Testis (tissue), 3 donors: ENCODE data around the gene ITM2C. TPM values are rescaled to one million over a fixed set of nuclear protein-coding genes. Genes with fewer than 3 reads are reported as not detected.

ENCODE experiments used
- DNase-seq: peaks from one replicate; pipeline ENCODE4 v3.0.0-alpha.2; 2019
- H3K27ac ChIP-seq, 2 donors: fragments of 200-600 bp; sonication (generic); one replicate each; pipeline ENCODE4 v1.5.1; 2019
- H3K27me3 ChIP-seq: fragments of 200-600 bp; sonication (generic); one replicate; pipeline ENCODE4 v1.5.1; 2019
- H3K36me3 ChIP-seq: fragments of 200-600 bp; sonication (generic); one replicate; pipeline ENCODE4 v1.5.1; 2017; ENCODE audit warnings: low read depth; ENCODE audit errors: missing control alignments
- H3K4me1 ChIP-seq: fragments of 200-600 bp; sonication (generic); one replicate; pipeline ENCODE4 v1.5.1; 2019
- H3K4me3 ChIP-seq, 2 donors: fragments of 200-600 bp; sonication (generic); one replicate each; pipeline ENCODE4 v1.5.1; 2017 to 2019
- H3K9me3 ChIP-seq: fragments of 200-600 bp; sonication (generic); one replicate; pipeline ENCODE4 v1.5.1; 2017
- CTCF ChIP-seq, 3 experiments: fragments of 450-650 bp in 2 of 3; fragments of 200-600 bp in 1 of 3; sonication (generic) in 1 of 3; IDR thresholded peaks; one replicate each; pipeline ENCODE4 v1.5.1; 2016 to 2019; ENCODE audit warnings: antibody characterized with exemption in 3 of 3, mild to moderate bottlenecking in 2 of 3, moderate library complexity in 1 of 3
- POLR2A ChIP-seq: fragments of 450-650 bp; IDR thresholded peaks from one replicate; pipeline ENCODE4 v1.6.1; 2017; ENCODE audit warnings: antibody characterized with exemption, mild to moderate bottlenecking, moderate library complexity
- WGBS, 2 donors: methylation state at CpG; one replicate each; pipeline ENCODE4 v1.1.5; 2018; 5-methylcytosine and 5-hydroxymethylcytosine counted together
- intact Hi-C: fragments of 100-400 bp; cut with DNase I; formaldehyde crosslinking; loops from one replicate; pipeline ENCODE4 v1.15.1; 2023; ENCODE audit warnings: low total_unique reads
- polyA plus RNA-seq: library from polyadenylated mRNA; stranded (reverse); fragments of 350-450 nt; fragmentation: Illumina TruSeq; extraction: RNeasy Lipid Tissue Mini Kit (QIAGEN cat#74804); gene quantifications from one replicate; pipeline ENCODE4 v1.2.3, GENCODE V29; 2014; ENCODE audit warnings: low read depth, low replicate concordance; ENCODE audit not compliant: insufficient read depth
- total RNA-seq, 2 donors: library from RNA; depleted of rRNA; stranded (reverse); fragments of >200 nt; gene quantifications; one replicate each; pipeline ENCODE4 v1.2.3, GENCODE V29; 2016

ITM2C gene
- total and polyA plus RNA-seq, 3 donors from 2014 or later, result 53.7 to 95.7 (median 57.8) TPM

GRCh38 chr2:230891509-230891908 lies 26.8 kb downstream of the ITM2C start:
- H3K9me3 ChIP-seq, result no peaks in the 10 kb centered on the region
- intact Hi-C loops, result no loop called here
- no peaks in the 10 kb centered on the region for H3K36me3 ChIP-seq
- no peaks in the 10 kb centered on the region for H3K4me1 ChIP-seq
- TF ChIP-seq POLR2A, result no peak
- TF ChIP-seq CTCF (IDR thresholded peaks at IDR 0.05), result no peak
- H3K27me3 ChIP-seq, result no peaks in the 10 kb centered on the region
- DNase-seq, result no peak
- no peak overlapping the region for H3K4me3 ChIP-seq
- 66 to 78% methylated on average over 6 of the region's 6 CpGs for WGBS, 2 donors
- no peak overlapping the region for H3K27ac ChIP-seq

GRCh38 chr2:230893338-230893737 lies 28.6 kb downstream of the ITM2C start:
- no peaks in the 10 kb centered on the region for H3K27me3 ChIP-seq
- TF ChIP-seq POLR2A (no peak), CTCF (IDR thresholded peaks at IDR 0.05) (no peak)
- H3K9me3 ChIP-seq, result no peaks in the 10 kb centered on the region
- intact Hi-C loops, result no loop called here
- no peak overlapping the region for H3K27ac ChIP-seq
- DNase-seq, result no peak
- no peaks in the 10 kb centered on the region for H3K36me3 ChIP-seq
- H3K4me3 ChIP-seq, result no peak overlapping the region
- no peaks in the 10 kb centered on the region for H3K4me1 ChIP-seq
- WGBS, 2 donors, result 62 to 69% methylated on average over 5 to 6 of the region's 6 CpGs

GRCh38 chr2:230893841-230894781 lies 29.4 kb downstream of the ITM2C start:
- Histone ChIP-seq H3K27me3 (no peaks in the 10 kb centered on the region), H3K9me3 (no peaks in the 10 kb centered on the region), H3K36me3 (no peaks in the 10 kb centered on the region), H3K4me3 (no peak overlapping the region), H3K4me1 (no peaks in the 10 kb centered on the region), H3K27ac (no peak overlapping the region)
- WGBS, 2 donors, result 67 to 73% methylated on average over 16 to 19 of the region's 19 CpGs
- no peak for DNase-seq
- TF ChIP-seq POLR2A (no peak), CTCF (IDR thresholded peaks at IDR 0.05) (no peak)
- intact Hi-C loops, result no loop called here

GRCh38 chr2:230895536-230896345 lies 31.0 kb downstream of the ITM2C start:
- intact Hi-C loops, result no loop called here
- DNase-seq, result no peak
- H3K4me1 ChIP-seq, result no peaks in the 10 kb centered on the region
- 44 to 66% methylated on average over 5 to 6 of the region's 6 CpGs for WGBS, 2 donors
- H3K27me3 ChIP-seq, result no peaks in the 10 kb centered on the region
- H3K36me3 ChIP-seq, result no peaks in the 10 kb centered on the region
- H3K27ac ChIP-seq, result no peak overlapping the region
- no peaks in the 10 kb centered on the region for H3K9me3 ChIP-seq
- H3K4me3 ChIP-seq, result no peak overlapping the region
- no peak for TF ChIP-seq POLR2A
- no peak for TF ChIP-seq CTCF (IDR thresholded peaks at IDR 0.05)
